ENCODE data around the gene NPPB.

Gene NPPB

GRCh38 chr1:11835441-11836225 lies 23.1 kb downstream of the NPPB start:
- TF ChIP-seq POLR2A (IDR thresholded peaks at IDR 0.05; ENCODE audit: extremely low read depth, insufficient read length) (no peak), MYC (IDR thresholded peaks at IDR 0.05; ENCODE audit: low read depth, low read length) (no peak)
- TF ChIP-seq, protein P1, sequence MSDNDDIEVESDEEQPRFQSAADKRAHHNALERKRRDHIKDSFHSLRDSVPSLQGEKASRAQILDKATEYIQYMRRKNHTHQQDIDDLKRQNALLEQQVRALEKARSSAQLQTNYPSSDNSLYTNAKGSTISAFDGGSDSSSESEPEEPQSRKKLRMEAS (IDR thresholded peaks at IDR 0.05; ENCODE audit: low read depth, low read length), result no peak
- TF ChIP-seq, protein P2, sequence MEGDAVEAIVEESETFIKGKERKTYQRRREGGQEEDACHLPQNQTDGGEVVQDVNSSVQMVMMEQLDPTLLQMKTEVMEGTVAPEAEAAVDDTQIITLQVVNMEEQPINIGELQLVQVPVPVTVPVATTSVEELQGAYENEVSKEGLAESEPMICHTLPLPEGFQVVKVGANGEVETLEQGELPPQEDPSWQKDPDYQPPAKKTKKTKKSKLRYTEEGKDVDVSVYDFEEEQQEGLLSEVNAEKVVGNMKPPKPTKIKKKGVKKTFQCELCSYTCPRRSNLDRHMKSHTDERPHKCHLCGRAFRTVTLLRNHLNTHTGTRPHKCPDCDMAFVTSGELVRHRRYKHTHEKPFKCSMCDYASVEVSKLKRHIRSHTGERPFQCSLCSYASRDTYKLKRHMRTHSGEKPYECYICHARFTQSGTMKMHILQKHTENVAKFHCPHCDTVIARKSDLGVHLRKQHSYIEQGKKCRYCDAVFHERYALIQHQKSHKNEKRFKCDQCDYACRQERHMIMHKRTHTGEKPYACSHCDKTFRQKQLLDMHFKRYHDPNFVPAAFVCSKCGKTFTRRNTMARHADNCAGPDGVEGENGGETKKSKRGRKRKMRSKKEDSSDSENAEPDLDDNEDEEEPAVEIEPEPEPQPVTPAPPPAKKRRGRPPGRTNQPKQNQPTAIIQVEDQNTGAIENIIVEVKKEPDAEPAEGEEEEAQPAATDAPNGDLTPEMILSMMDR (IDR thresholded peaks at IDR 0.05; ENCODE audit: low read depth, low read length), result no peak
- H3K4me3 ChIP-seq (ENCODE audit: low read depth, low read length), result no peak overlapping the region
- no peak for DNase-seq (ENCODE audit: low read depth)

DNA sequence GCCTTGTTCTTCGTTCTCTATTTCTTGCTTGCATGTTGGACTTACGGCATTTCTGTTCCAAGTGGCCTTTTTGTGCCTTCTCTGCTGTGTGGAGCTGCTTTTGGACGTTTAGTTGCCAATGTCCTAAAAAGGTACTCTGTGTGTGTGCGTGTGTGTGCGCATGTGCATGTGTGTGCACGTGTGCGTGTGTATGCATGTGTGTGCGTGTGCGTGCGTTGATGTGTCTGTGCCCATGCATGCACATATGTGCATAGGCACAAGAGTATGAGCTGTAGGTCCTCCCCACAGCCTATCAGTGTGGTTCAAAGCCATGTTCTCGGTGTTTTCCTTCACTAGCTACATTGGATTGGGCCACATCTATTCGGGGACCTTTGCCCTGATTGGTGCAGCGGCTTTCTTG lies 24.8 kb downstream of the NPPB start:
- H3K4me3 ChIP-seq (ENCODE audit: low read depth, low read length), result no peak overlapping the region
- TF ChIP-seq, protein P1 (IDR thresholded peaks at IDR 0.05; ENCODE audit: low read depth, low read length), result no peak
- TF ChIP-seq POLR2A (IDR thresholded peaks at IDR 0.05; ENCODE audit: extremely low read depth, insufficient read length), result no peak
- TF ChIP-seq, protein P2 (IDR thresholded peaks at IDR 0.05; ENCODE audit: low read depth, low read length), result no peak
- TF ChIP-seq MYC (IDR thresholded peaks at IDR 0.05; ENCODE audit: low read depth, low read length), result no peak
- no peak for DNase-seq (ENCODE audit: low read depth)

DNA sequence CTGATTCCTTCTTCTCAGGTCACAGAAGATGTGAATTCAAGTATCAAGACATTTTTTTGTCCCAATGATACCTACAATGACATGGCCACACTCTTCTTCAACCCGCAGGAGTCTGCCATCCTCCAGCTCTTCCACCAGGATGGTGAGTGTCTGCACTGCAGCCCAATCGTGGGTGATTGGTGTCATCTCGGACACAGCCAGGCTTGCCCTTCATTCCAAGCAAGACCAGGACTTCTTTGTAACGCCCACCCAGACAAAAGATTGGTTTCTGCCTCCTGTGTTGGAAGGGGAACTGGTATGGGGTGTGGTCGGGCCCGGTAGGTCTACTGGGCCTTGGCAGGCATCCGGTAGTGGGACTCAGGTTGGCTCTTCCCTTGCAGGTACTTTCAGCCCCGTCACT lies 25.2 kb downstream of the NPPB start:
- no peak for TF ChIP-seq MYC (IDR thresholded peaks at IDR 0.05; ENCODE audit: low read depth, low read length)
- TF ChIP-seq, protein P1 (IDR thresholded peaks at IDR 0.05; ENCODE audit: low read depth, low read length), result no peak
- TF ChIP-seq POLR2A (IDR thresholded peaks at IDR 0.05; ENCODE audit: extremely low read depth, insufficient read length), result no peak
- H3K4me3 ChIP-seq (ENCODE audit: low read depth, low read length), result no peak overlapping the region
- no peak for DNase-seq (ENCODE audit: low read depth)

GRCh38 chr1:11831945-11832725 lies 26.6 kb downstream of the NPPB start:
- TF ChIP-seq, protein P2 (IDR thresholded peaks at IDR 0.05; ENCODE audit: low read depth, low read length), result no peak
- TF ChIP-seq MYC (IDR thresholded peaks at IDR 0.05; ENCODE audit: low read depth, low read length) (no peak), POLR2A (IDR thresholded peaks at IDR 0.05; ENCODE audit: extremely low read depth, insufficient read length) (no peak)
- TF ChIP-seq, protein P1 (IDR thresholded peaks at IDR 0.05; ENCODE audit: low read depth, low read length), result no peak
- H3K4me3 ChIP-seq (ENCODE audit: low read depth, low read length), result no peak overlapping the region
- DNase-seq (ENCODE audit: low read depth), result no peak

DNA sequence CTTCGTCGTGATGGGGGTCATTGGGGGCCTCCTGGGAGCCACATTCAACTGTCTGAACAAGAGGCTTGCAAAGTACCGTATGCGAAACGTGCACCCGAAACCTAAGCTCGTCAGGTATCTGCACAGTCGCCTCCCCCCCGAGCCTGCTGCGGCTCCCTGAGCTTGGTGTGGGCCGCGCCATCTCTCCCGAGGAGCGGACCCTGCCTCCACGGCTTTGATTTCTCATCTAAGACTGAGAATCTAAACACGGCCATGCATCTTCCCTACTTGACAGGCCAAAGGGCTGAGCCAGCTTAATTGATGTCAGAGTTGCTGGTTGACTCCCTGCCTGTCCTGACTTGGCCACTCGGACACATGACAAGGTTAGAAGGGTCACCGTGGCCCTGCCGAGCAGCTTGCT lies 30.2 kb downstream of the NPPB start:
- no peak overlapping the region for H3K4me3 ChIP-seq (ENCODE audit: low read depth, low read length)
- no peak for DNase-seq (ENCODE audit: low read depth)
- TF ChIP-seq, protein P2 (IDR thresholded peaks at IDR 0.05; ENCODE audit: low read depth, low read length), result no peak
- TF ChIP-seq, protein P1 (IDR thresholded peaks at IDR 0.05; ENCODE audit: low read depth, low read length), result no peak
- TF ChIP-seq MYC (IDR thresholded peaks at IDR 0.05; ENCODE audit: low read depth, low read length), result no peak
- no peak for TF ChIP-seq POLR2A (IDR thresholded peaks at IDR 0.05; ENCODE audit: extremely low read depth, insufficient read length)

- H3K4me3 ChIP-seq (ENCODE audit: low read depth, low read length), result no peak overlapping the region
- TF ChIP-seq MYC (IDR thresholded peaks at IDR 0.05; ENCODE audit: low read depth, low read length), result no peak
- TF ChIP-seq, protein P2 (IDR thresholded peaks at IDR 0.05; ENCODE audit: low read depth, low read length), result no peak
- TF ChIP-seq, protein P1 (IDR thresholded peaks at IDR 0.05; ENCODE audit: low read depth, low read length), result no peak
- DNase-seq (ENCODE audit: low read depth), result no peak
These were observed 31.8 kb downstream of the NPPB start for GRCh38 chr1:11826946-11827345.
